KOPT-K1 (cell line): ENCODE results near the gene HIBADH.

ENCODE experiments used
- H3K27ac ChIP-seq: fragments of 200-600 bp; sonication (generic); 2 replicates; pipeline ENCODE4 v1.5.1; 2016; ENCODE audit warnings: antibody characterized with exemption, mild to moderate bottlenecking, low read depth, low read length; ENCODE audit not compliant: poor library complexity, severe bottlenecking
- H3K36me3 ChIP-seq: fragments of 200-600 bp; sonication (generic); 2 replicates; pipeline ENCODE4 v1.5.1; 2017; ENCODE audit warnings: antibody characterized with exemption, mild to moderate bottlenecking, low read length, moderate library complexity; ENCODE audit not compliant: insufficient read depth
- H3K9me3 ChIP-seq: fragments of 200-600 bp; sonication (generic); 2 replicates; pipeline ENCODE4 v1.5.1; 2017; ENCODE audit warnings: antibody characterized with exemption, low read length, mild to moderate bottlenecking; ENCODE audit not compliant: insufficient read depth, poor library complexity, severe bottlenecking

Gene HIBADH

GRCh38 chr7:27662490-27663205 lies at the start of gene HIBADH:
TSS of gene HIBADH (minus strand) at chr7:27662883. CDS start at chr7:27662788, 95 bp downstream.
- no peaks in the 10 kb centered on the region for H3K36me3 ChIP-seq
- no peaks in the 10 kb centered on the region for H3K9me3 ChIP-seq
- peak within 1 kb of the TSS; percentile 68 for H3K27ac ChIP-seq

GRCh38 chr7:27712217-27712616 lies 49.5 kb upstream of the HIBADH start:
- H3K9me3 ChIP-seq: peaks cover 5% of the 10 kb centered on the region
- H3K27ac ChIP-seq: no peak overlapping the region
- H3K36me3 ChIP-seq: no peaks in the 10 kb centered on the region

GRCh38 chr7:27709137-27710075 lies 46.7 kb upstream of the HIBADH start:
- no peaks in the 10 kb centered on the region for H3K36me3 ChIP-seq
- H3K9me3 ChIP-seq: peaks cover 5% of the 10 kb centered on the region
- H3K27ac ChIP-seq: no peak overlapping the region

GRCh38 chr7:27708485-27708884 lies 45.8 kb upstream of the HIBADH start:
- H3K36me3 ChIP-seq: no peaks in the 10 kb centered on the region
- peaks cover 5% of the 10 kb centered on the region for H3K9me3 ChIP-seq
- no peak overlapping the region for H3K27ac ChIP-seq

GRCh38 chr7:27705200-27705594 lies 42.5 kb upstream of the HIBADH start:
- no peak overlapping the region for H3K27ac ChIP-seq
- no peaks in the 10 kb centered on the region for H3K36me3 ChIP-seq
- H3K9me3 ChIP-seq: peaks cover 5% of the 10 kb centered on the region

GRCh38 chr7:27704422-27705199 lies 41.9 kb upstream of the HIBADH start:
- H3K36me3 ChIP-seq: no peaks in the 10 kb centered on the region
- peaks cover 5% of the 10 kb centered on the region for H3K9me3 ChIP-seq
- no peak overlapping the region for H3K27ac ChIP-seq

GRCh38 chr7:27703181-27703580 lies 40.5 kb upstream of the HIBADH start:
- Histone ChIP-seq H3K9me3 (no peaks in the 10 kb centered on the region), H3K27ac (no peak overlapping the region), H3K36me3 (no peaks in the 10 kb centered on the region)

- H3K36me3 ChIP-seq: no peaks in the 10 kb centered on the region
- H3K27ac ChIP-seq: no peak overlapping the region
- H3K9me3 ChIP-seq: no peaks in the 10 kb centered on the region
Measured at GRCh38 chr7:27700501-27700900, 37.8 kb upstream of the HIBADH start.

GRCh38 chr7:27699751-27700150 lies 37.1 kb upstream of the HIBADH start:
- no peaks in the 10 kb centered on the region for H3K9me3 ChIP-seq
- no peak overlapping the region for H3K27ac ChIP-seq
- H3K36me3 ChIP-seq: no peaks in the 10 kb centered on the region

GRCh38 chr7:27697861-27698430 lies 35.3 kb upstream of the HIBADH start:
- H3K9me3 ChIP-seq: no peaks in the 10 kb centered on the region
- H3K36me3 ChIP-seq: no peaks in the 10 kb centered on the region
- H3K27ac ChIP-seq: no peak overlapping the region

GRCh38 chr7:27695096-27695495 lies 32.4 kb upstream of the HIBADH start:
- H3K9me3 ChIP-seq: no peaks in the 10 kb centered on the region
- H3K36me3 ChIP-seq: no peaks in the 10 kb centered on the region

GRCh38 chr7:27693794-27694193 lies 31.1 kb upstream of the HIBADH start:
- no peaks in the 10 kb centered on the region for H3K36me3 ChIP-seq
- H3K27ac ChIP-seq: no peak overlapping the region
- no peaks in the 10 kb centered on the region for H3K9me3 ChIP-seq

More at GRCh38 chr7:27695096-27695495, 32.4 kb upstream of the HIBADH start:
- H3K27ac ChIP-seq: no peak overlapping the region

GRCh38 chr7:27690649-27691048 lies 28.0 kb upstream of the HIBADH start:
- Histone ChIP-seq H3K27ac (no peak overlapping the region), H3K9me3 (no peaks in the 10 kb centered on the region), H3K36me3 (no peaks in the 10 kb centered on the region)

GRCh38 chr7:27689591-27690164 lies 27.0 kb upstream of the HIBADH start:
- Histone ChIP-seq H3K27ac (no peak overlapping the region), H3K9me3 (no peaks in the 10 kb centered on the region), H3K36me3 (no peaks in the 10 kb centered on the region)
